Large intestine (tissue), 3 donors: ENCODE data around the gene FUT7. TPM values are rescaled to one million over a fixed set of nuclear protein-coding genes. Genes with fewer than 3 reads are reported as not detected.

Experiments
- DNase-seq, 2 donors: peaks; one replicate each; pipeline versions ENCODE4 v3.0.0 to v3.0.0-alpha.2; 2013
- H3K27ac ChIP-seq: one replicate; pipeline ENCODE4 v1.5.1; 2013; ENCODE audit warnings: low read length
- H3K27me3 ChIP-seq: 2 replicates; pipeline ENCODE4 v1.6.1; 2013; ENCODE audit warnings: low read length; ENCODE audit not compliant: control insufficient read depth, insufficient read depth
- H3K36me3 ChIP-seq: 2 replicates; pipeline ENCODE4 v1.6.1; 2013; ENCODE audit warnings: low read length; ENCODE audit not compliant: control insufficient read depth, insufficient read depth
- H3K4me1 ChIP-seq: one replicate; pipeline ENCODE4 v1.6.1; 2013; ENCODE audit warnings: low read length; ENCODE audit not compliant: control insufficient read depth, insufficient read depth
- H3K4me3 ChIP-seq: one replicate; pipeline ENCODE4 v1.5.1; 2013; ENCODE audit warnings: low read length
- H3K9me3 ChIP-seq: one replicate; pipeline ENCODE4 v1.6.1; 2013; ENCODE audit warnings: mild to moderate bottlenecking, low read depth, low read length, moderate library complexity; ENCODE audit not compliant: control insufficient read depth
- WGBS: methylation state at CpG from one replicate; pipeline ENCODE4 v1.1.5; 2013; ENCODE audit warnings: low lambda C conversion rate; ENCODE audit not compliant: insufficient coverage; 5-methylcytosine and 5-hydroxymethylcytosine counted together
- polyA plus RNA-seq: library from polyadenylated mRNA; unstranded; fragments of 120-200 nt; gene quantifications from one replicate; pipeline ENCODE4 v1.2.1, GENCODE V29; 2013

Gene FUT7
- polyA plus RNA-seq, 1 donor: 0.69 TPM

GRCh38 chr9:137030538-137031527 is 1.1 kb downstream of the FUT7 start:
- DNase-seq: no peak
- no CpG with 5 or more reads among the region's 65 CpGs for WGBS
- no peak overlapping the region for H3K27ac ChIP-seq
- peaks cover 44% of the 10 kb centered on the region for H3K4me1 ChIP-seq
- no peaks in the 10 kb centered on the region for H3K27me3 ChIP-seq
- H3K36me3 ChIP-seq: no peaks in the 10 kb centered on the region
- no peaks in the 10 kb centered on the region for H3K9me3 ChIP-seq
- no peak overlapping the region for H3K4me3 ChIP-seq

- no peak for DNase-seq
- no peaks in the 10 kb centered on the region for H3K36me3 ChIP-seq
- peaks cover 38% of the 10 kb centered on the region for H3K4me1 ChIP-seq
- H3K9me3 ChIP-seq: no peaks in the 10 kb centered on the region
- no peaks in the 10 kb centered on the region for H3K27me3 ChIP-seq
- H3K27ac ChIP-seq: no peak overlapping the region
- no CpG with 5 or more reads among the region's 15 CpGs for WGBS
- H3K4me3 ChIP-seq: no peak overlapping the region
Observed at GRCh38 chr9:137030006-137030405, 1.9 kb downstream of the FUT7 start.

GRCh38 chr9:137029058-137029936 is 2.6 kb downstream of the FUT7 start:
- DNase-seq: peak in 1 of 2 donors; percentile 52
- no peaks in the 10 kb centered on the region for H3K27me3 ChIP-seq
- H3K4me3 ChIP-seq: no peak overlapping the region
- no peaks in the 10 kb centered on the region for H3K36me3 ChIP-seq
- peaks cover 34% of the 10 kb centered on the region for H3K4me1 ChIP-seq
- H3K27ac ChIP-seq: no peak overlapping the region
- H3K9me3 ChIP-seq: no peaks in the 10 kb centered on the region
- WGBS: no CpG with 5 or more reads among the region's 19 CpGs

GRCh38 chr9:137028263-137029057 is 3.4 kb downstream of the FUT7 start:
- H3K27me3 ChIP-seq: no peaks in the 10 kb centered on the region
- no CpG with 5 or more reads among the region's 98 CpGs for WGBS
- H3K4me1 ChIP-seq: peaks cover 34% of the 10 kb centered on the region
- H3K36me3 ChIP-seq: no peaks in the 10 kb centered on the region
- no peak overlapping the region for H3K27ac ChIP-seq
- H3K9me3 ChIP-seq: no peaks in the 10 kb centered on the region
- DNase-seq: peak; percentile 44 to 75
- H3K4me3 ChIP-seq: peak overlapping the region; percentile 53

- peak in 1 of 2 donors; percentile 33 for DNase-seq
- Histone ChIP-seq H3K27me3 (no peaks in the 10 kb centered on the region), H3K9me3 (peaks cover under 1% of the 10 kb centered on the region), H3K4me3 (peak within 1 kb of the TSS; percentile 53), H3K27ac (no peak within 1 kb of the TSS), H3K4me1 (peaks cover 42% of the 10 kb centered on the region), H3K36me3 (no peaks in the 10 kb centered on the region)
- WGBS: no CpG with 5 or more reads among the region's 95 CpGs
Observed at GRCh38 chr9:137027369-137028262, 4.3 kb downstream of the FUT7 start, which contains the start of gene ABCA2. Gene ABCA2, minus strand, starts transcription at chr9:137028237. Its CDS starts 97 bp downstream, at chr9:137028140.

- Histone ChIP-seq H3K27ac (no peak overlapping the region), H3K4me1 (peaks cover 41% of the 10 kb centered on the region), H3K9me3 (peaks cover 6% of the 10 kb centered on the region), H3K36me3 (no peaks in the 10 kb centered on the region), H3K27me3 (no peaks in the 10 kb centered on the region), H3K4me3 (no peak overlapping the region)
- DNase-seq: no peak
- no CpG with 5 or more reads among the region's 4 CpGs for WGBS
Observed at GRCh38 chr9:137026828-137027227, 5.1 kb downstream of the FUT7 start.

- no CpG with 5 or more reads among the region's 2 CpGs for WGBS
- H3K9me3 ChIP-seq: peaks cover 8% of the 10 kb centered on the region
- no peak overlapping the region for H3K27ac ChIP-seq
- H3K27me3 ChIP-seq: no peaks in the 10 kb centered on the region
- H3K4me3 ChIP-seq: no peak overlapping the region
- DNase-seq: no peak
- peaks cover 41% of the 10 kb centered on the region for H3K4me1 ChIP-seq
- H3K36me3 ChIP-seq: no peaks in the 10 kb centered on the region
Observed at GRCh38 chr9:137026384-137026783, 5.5 kb downstream of the FUT7 start.

- H3K36me3 ChIP-seq: no peaks in the 10 kb centered on the region
- H3K4me1 ChIP-seq: peaks cover 38% of the 10 kb centered on the region
- H3K27me3 ChIP-seq: no peaks in the 10 kb centered on the region
- H3K4me3 ChIP-seq: no peak overlapping the region
- no peak overlapping the region for H3K27ac ChIP-seq
- DNase-seq: no peak
- WGBS: no CpG with 5 or more reads among the region's 21 CpGs
- peaks cover 16% of the 10 kb centered on the region for H3K9me3 ChIP-seq
Observed at GRCh38 chr9:137025517-137025966, 6.3 kb downstream of the FUT7 start.

GRCh38 chr9:137023583-137023991 is 8.3 kb downstream of the FUT7 start:
- H3K27ac ChIP-seq: no peak overlapping the region
- WGBS: no CpG with 5 or more reads among the region's 15 CpGs

More at GRCh38 chr9:137023583-137023991, 8.3 kb downstream of the FUT7 start:
- DNase-seq: no peak
- Histone ChIP-seq H3K27me3 (no peaks in the 10 kb centered on the region), H3K4me1 (peaks cover 31% of the 10 kb centered on the region), H3K9me3 (peaks cover 22% of the 10 kb centered on the region), H3K4me3 (no peak overlapping the region), H3K36me3 (no peaks in the 10 kb centered on the region)
